ENCODE measurements around the gene UBE2I.
"Not testable (repeated sequence)": the region's sequence is repeated elsewhere in the genome, so short reads cannot be mapped to it uniquely, and the experiment has no call there.

The UBE2I gene

DNA sequence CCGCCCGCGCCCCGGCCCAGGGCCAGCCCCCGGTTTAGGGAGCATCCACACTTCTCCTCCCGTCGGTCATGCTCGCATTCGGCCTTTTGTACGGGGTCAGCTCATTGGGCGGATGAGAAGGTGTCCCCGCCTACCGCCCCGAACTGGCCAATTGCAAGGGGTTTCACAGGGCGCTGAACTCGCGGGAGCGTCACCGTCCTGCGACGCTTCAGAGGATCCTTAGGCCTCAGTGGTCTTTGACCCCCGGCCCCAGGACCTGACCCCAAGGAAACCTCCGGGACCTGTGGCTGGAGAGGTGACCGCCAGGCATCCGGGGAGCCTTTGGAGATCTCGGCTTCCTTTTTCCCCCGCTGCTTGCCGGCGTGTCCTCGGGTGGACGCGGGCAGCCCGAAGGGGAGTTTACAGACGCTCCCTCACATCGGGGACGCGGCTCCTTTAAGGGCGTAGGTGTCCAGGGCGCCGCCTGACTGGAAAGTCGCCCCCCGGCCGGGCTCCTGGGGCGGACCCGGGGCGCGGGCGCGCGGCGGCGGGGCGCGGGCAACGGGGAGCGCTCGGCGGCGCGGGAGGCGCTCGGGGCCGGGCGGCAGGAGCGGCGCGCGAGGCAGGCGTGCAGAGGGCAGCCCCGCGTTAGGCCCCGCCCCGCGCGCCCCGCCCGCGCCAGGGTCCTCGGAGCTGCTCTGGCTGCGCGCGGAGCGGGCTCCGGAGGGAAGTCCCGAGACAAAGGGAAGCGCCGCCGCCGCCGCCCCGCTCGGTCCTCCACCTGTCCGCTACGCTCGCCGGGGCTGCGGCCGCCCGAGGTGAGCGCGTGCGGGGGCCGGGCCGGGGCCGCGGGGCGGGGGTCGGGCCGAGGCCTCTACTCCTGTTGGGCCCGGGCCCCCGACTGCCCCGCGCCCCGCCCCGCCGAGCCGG lies at the start of gene UBE2I:
Gene UBE2I, plus strand, starts transcription at position 660 of the 909 bp plus-strand sequence. CDS start 4,395 bp downstream, outside the sequence.
- Histone ChIP-seq H3K27ac (ENCODE audit: low read depth, low read length) (peak within 1 kb of the TSS; percentile 97), H3K4me1 (ENCODE audit: control insufficient read depth, insufficient read depth, low read length) (peaks cover 20% of the 10 kb centered on the region), H3K27me3 (ENCODE audit: control insufficient read depth, insufficient read depth, low read length) (no peaks in the 10 kb centered on the region)

DNA sequence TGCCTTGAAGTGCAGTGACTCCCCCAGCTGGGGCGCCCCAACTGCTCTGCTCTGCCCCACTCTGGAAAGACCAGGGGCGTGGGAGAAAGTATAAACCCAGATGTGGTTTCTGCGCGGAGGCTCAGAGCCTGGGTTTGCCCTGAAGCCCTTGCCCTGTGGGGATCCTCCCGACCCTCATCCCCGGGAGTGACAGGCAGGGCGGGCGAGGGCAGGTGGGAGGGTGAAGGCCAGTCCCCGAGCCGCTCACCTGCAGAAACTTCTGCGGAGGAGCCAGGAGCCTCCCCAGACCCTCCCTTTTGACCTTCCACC lies 49.7 kb upstream of the UBE2I start:
- H3K4me3 ChIP-seq (ENCODE audit: low read length): no peak overlapping the region
- H3K36me3 ChIP-seq (ENCODE audit: control insufficient read depth, insufficient read depth, low read length): no peaks in the 10 kb centered on the region
- no peak overlapping the region for H3K27ac ChIP-seq (ENCODE audit: low read depth, low read length)
- peaks cover 11% of the 10 kb centered on the region for H3K27me3 ChIP-seq (ENCODE audit: control insufficient read depth, insufficient read depth, low read length)
- no peaks in the 10 kb centered on the region for H3K4me1 ChIP-seq (ENCODE audit: control insufficient read depth, insufficient read depth, low read length)
- no peak overlapping the region for H3K9ac ChIP-seq (ENCODE audit: low read length)

More for the DNA sequence above, at the start of gene UBE2I:
- Histone ChIP-seq H3K36me3 (ENCODE audit: control insufficient read depth, insufficient read depth, low read length) (peaks cover 5% of the 10 kb centered on the region), H3K4me3 (ENCODE audit: low read length) (peak within 1 kb of the TSS; percentile 78), H3K9ac (ENCODE audit: low read length) (peak within 1 kb of the TSS; percentile 86)

DNA sequence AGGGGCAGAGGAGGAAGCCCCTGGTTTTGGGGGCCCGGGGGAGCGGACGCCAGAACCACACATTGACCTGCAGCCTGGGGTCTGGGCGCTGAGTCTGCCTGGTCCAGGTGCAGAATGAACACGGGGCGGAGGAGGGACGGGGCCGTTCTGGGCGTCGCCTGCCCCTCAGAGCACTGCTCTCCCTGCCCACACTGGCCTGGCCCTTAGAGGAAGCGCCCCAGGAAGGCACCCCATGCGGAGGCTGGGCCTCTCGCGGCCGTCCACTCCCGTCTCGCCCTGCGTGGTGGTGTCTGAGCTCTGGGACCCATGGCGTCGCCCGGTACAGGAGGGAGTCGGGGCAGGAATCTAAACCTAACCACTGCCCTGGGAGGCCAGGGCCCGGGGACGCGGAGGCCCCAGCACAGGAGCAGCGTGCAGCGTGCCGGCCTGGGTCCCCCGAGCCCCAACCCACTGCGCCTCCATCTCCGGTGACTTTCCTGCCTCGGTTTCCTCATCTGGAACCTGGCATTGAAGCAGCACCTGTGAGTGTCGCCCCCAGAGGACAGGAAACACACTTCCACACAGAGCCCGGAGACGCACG lies 49.2 kb upstream of the UBE2I start:
- Histone ChIP-seq H3K36me3 (ENCODE audit: control insufficient read depth, insufficient read depth, low read length) (no peaks in the 10 kb centered on the region), H3K9ac (ENCODE audit: low read length) (no peak overlapping the region), H3K4me3 (ENCODE audit: low read length) (no peak overlapping the region), H3K4me1 (ENCODE audit: control insufficient read depth, insufficient read depth, low read length) (no peaks in the 10 kb centered on the region), H3K27ac (ENCODE audit: low read depth, low read length) (no peak overlapping the region), H3K27me3 (ENCODE audit: control insufficient read depth, insufficient read depth, low read length) (peaks cover 11% of the 10 kb centered on the region)

DNA sequence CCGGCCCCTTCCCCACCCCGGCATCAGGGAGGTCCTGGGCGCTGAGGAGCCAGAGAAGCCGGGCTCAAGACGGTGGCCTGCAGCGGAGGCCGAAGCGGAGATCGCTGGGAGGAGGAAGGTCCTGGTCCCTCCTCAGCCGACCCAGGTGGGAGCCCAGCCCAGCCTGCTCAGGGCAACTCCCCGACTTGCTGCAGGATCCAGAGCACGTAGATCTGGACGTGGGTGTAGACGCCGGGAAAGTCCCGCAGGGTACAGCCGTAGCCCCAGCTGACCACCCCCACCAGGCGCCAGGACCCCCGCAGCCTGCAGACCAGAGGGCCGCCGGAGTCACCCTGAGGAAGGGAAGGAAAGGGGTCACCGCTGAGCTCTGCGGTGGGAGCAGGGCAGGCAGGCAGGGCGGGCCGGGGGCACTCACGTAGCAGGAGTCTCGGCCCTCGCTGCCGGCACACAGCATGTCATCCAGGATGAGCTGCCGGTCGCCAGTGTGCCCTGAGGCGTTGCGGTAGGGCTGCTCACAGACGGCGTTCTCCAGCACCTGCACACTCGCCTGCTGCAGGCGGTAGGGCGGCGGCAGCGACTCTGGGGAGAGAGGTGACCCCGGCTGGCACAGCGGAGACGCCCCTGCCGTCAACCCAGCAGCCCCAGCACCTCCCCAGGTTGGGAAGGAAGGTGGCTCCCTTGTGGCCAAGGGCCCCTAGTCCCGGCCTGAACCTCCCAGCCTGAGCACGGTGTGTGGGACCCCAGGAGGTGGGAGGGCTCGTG lies 48.1 kb upstream of the UBE2I start:
- H3K9ac ChIP-seq (ENCODE audit: low read length): no peak overlapping the region
- H3K27ac ChIP-seq (ENCODE audit: low read depth, low read length): no peak overlapping the region
- no peaks in the 10 kb centered on the region for H3K36me3 ChIP-seq (ENCODE audit: control insufficient read depth, insufficient read depth, low read length)
- H3K27me3 ChIP-seq (ENCODE audit: control insufficient read depth, insufficient read depth, low read length): peaks cover 11% of the 10 kb centered on the region
- no peaks in the 10 kb centered on the region for H3K4me1 ChIP-seq (ENCODE audit: control insufficient read depth, insufficient read depth, low read length)
- H3K4me3 ChIP-seq (ENCODE audit: low read length): no peak overlapping the region

DNA sequence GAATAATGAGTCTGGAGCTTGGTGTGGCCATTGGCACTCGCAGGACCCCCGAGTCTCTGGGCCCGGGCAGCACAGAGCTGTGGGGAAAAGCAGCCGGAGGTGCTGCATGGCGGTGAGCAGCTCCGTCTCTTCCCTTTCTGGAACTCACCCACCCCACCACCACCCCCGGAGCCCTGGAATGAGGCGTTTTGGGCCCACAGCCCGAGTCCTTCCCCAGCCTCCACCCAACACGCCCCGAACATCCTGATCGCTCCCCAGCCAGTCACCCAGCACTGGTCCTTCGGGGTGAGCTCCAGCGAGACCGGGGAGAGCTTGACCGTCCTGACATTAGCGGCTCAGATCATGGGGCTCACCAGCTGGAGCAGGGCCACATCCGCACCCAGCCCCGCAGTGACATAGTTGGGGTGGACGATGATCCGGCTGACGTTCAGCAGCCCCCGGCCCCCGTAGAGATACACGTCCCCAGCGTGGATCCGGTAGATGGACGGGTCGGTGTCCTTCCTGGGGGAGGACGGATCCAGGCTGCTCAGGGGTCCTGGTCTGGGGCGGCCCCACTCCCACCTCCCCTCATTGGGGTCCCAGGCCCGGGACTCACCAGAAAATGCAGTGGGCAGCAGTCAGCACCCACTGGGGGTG lies 47.1 kb upstream of the UBE2I start:
- Histone ChIP-seq H3K27ac (ENCODE audit: low read depth, low read length) (no peak overlapping the region), H3K4me1 (ENCODE audit: control insufficient read depth, insufficient read depth, low read length) (no peaks in the 10 kb centered on the region), H3K27me3 (ENCODE audit: control insufficient read depth, insufficient read depth, low read length) (peaks cover 11% of the 10 kb centered on the region), H3K9ac (ENCODE audit: low read length) (no peak overlapping the region), H3K36me3 (ENCODE audit: control insufficient read depth, insufficient read depth, low read length) (no peaks in the 10 kb centered on the region), H3K4me3 (ENCODE audit: low read length) (no peak overlapping the region)

DNA sequence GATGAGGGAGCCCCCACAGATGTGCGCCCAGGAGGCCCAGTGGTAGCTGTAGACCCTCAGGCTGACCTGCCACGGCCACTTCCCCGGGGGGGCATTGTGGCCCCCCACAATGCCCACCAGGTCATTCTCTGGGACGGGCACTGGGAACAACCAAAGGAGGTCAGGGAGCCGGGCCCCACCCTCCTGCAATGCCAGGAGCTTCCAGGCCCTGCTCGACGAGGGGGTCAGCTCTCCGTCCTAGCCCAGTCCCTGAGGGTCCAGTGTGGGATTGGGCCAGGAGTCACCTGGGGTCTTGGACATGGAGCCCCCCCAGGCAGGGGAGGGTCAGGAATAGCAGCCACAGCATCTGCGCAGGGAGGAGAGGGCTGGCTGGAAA lies 46.6 kb upstream of the UBE2I start:
- Histone ChIP-seq H3K4me1 (ENCODE audit: control insufficient read depth, insufficient read depth, low read length) (no peaks in the 10 kb centered on the region), H3K27me3 (ENCODE audit: control insufficient read depth, insufficient read depth, low read length) (peaks cover 11% of the 10 kb centered on the region), H3K27ac (ENCODE audit: low read depth, low read length) (no peak overlapping the region), H3K4me3 (ENCODE audit: low read length) (no peak overlapping the region), H3K36me3 (ENCODE audit: control insufficient read depth, insufficient read depth, low read length) (no peaks in the 10 kb centered on the region), H3K9ac (ENCODE audit: low read length) (no peak overlapping the region)

DNA sequence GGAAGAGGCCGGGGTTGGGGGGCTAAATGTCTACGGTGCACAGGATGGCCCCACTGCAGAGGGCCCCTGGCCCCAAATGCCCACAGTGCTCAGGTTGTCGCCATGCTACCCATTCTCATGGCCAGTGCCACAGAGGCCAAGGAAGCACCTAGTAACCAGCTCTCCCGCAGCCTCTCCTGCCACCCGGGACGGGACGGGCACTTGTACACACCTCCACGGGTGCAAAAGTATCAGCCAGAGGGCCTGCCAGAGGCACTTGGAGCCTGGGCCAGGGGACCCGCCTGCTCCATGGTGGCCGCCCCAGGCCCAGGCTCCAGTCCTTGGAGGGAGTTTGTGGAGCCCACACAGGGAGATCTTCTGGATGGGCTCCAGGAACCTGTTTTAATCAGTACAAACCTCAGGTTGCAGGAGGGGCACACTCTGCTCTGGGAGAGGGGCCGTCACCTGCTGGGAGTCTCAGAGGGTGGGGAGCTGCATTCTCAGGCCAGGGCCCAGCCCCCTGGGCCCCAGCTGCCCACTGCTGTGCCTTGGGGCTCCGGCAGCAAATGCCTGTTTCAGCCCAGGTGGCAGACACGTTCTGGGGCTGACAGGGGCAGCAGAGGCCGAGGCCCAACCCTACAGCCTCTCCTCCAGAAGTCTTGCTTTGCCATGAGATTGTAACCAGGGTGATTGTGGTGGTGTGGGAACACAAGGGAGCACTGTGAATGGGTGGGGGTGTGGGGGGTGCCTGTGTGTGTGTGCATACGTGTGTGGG lies 45.7 kb upstream of the UBE2I start:
- Histone ChIP-seq H3K27me3 (ENCODE audit: control insufficient read depth, insufficient read depth, low read length) (peaks cover 11% of the 10 kb centered on the region), H3K9ac (ENCODE audit: low read length) (no peak overlapping the region), H3K27ac (ENCODE audit: low read depth, low read length) (no peak overlapping the region), H3K4me1 (ENCODE audit: control insufficient read depth, insufficient read depth, low read length) (no peaks in the 10 kb centered on the region), H3K4me3 (ENCODE audit: low read length) (no peak overlapping the region), H3K36me3 (ENCODE audit: control insufficient read depth, insufficient read depth, low read length) (no peaks in the 10 kb centered on the region)

DNA sequence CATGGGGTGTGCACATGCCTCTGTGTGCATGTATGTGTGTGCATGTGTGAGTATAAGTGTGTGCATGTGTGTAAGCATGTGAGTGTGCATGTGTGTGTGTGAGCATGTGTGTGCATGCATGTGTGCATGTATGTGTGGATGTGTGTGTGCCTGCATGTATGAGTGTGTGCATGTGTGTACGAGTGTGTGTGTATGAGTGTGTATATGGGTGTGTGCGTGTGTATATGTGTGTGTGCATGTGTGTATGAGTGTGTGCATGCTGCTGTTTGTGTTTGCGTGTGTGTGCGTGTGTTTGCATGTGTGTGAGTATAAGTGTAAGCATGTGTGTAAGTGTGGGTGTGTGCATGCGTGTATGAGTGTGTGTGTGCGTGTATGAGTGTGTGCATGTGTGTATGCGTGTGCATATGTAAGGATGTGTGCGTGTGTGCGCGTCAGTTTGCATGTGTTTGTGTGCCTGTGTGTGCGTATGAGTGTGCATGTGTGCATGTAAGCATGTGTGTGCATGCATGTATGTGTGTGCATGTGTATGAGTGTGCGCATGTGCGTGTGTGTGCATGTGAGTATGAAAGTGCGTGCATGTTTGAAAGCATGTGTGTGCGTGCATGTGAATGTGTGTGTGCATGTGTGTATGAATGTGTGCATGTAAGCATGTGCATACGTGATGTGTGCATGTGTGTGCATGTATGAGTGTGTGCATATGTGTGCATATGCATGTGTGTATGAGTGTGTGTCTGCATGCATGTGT lies 44.9 kb upstream of the UBE2I start:
- Histone ChIP-seq H3K27me3 (ENCODE audit: control insufficient read depth, insufficient read depth, low read length) (peaks cover 8% of the 10 kb centered on the region), H3K36me3 (ENCODE audit: control insufficient read depth, insufficient read depth, low read length) (no peaks in the 10 kb centered on the region), H3K27ac (ENCODE audit: low read depth, low read length) (no peak overlapping the region), H3K4me1 (ENCODE audit: control insufficient read depth, insufficient read depth, low read length) (no peaks in the 10 kb centered on the region), H3K4me3 (ENCODE audit: low read length) (no peak overlapping the region), H3K9ac (ENCODE audit: low read length) (no peak overlapping the region)

DNA sequence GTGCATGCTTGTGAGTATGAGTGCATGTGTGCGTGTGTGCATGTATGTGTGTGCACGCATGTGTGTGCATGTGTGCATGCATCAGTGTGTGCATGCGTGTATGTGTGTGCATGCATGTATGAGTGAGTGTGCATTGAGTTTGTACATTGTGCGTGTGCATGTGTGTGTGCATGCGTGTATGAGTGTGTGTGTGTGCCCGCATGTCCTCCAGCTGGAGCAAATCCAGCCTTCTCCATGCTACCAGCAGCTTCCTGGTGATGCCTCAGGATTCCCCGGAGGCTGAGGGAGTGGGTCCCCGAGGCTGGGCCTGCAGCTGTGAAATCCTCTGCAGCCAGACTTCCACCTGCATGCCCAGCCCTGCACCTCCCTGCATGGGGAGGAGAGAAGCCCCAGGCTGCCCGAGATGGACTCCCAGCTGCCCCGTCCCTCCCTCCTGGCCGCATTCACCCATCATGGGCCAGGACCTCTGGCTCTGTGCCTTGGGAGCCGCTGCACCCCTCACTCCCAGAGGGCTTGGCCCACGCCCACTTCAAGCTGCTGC lies 44.3 kb upstream of the UBE2I start:
- no peak overlapping the region for H3K27ac ChIP-seq (ENCODE audit: low read depth, low read length)
- H3K36me3 ChIP-seq (ENCODE audit: control insufficient read depth, insufficient read depth, low read length): no peaks in the 10 kb centered on the region
- H3K9ac ChIP-seq (ENCODE audit: low read length): no peak overlapping the region
- no peaks in the 10 kb centered on the region for H3K4me1 ChIP-seq (ENCODE audit: control insufficient read depth, insufficient read depth, low read length)
- no peak overlapping the region for H3K4me3 ChIP-seq (ENCODE audit: low read length)
- H3K27me3 ChIP-seq (ENCODE audit: control insufficient read depth, insufficient read depth, low read length): peaks cover 8% of the 10 kb centered on the region

DNA sequence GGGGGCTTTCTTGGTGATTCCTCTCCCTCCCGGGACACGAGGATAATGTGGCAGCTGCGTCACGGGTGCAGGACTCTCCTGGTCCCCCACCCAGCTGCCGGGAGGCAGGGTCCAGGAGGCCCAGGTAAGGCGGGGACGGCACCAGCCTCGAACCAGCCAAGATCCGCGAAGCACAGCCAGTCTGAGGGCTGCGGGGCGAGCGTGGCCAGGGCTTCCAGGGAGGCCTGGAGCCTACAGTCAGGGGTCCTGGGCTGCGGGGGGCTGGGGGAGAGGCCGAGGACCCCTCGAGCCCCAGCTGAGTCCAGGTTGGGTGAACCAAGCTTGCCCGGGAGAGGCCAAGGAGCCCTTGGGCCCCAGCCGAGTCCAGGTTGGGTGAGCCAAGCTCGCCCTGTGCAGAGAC lies 43.6 kb upstream of the UBE2I start:
- no peak overlapping the region for H3K27ac ChIP-seq (ENCODE audit: low read depth, low read length)
- H3K4me3 ChIP-seq (ENCODE audit: low read length): no peak overlapping the region
- H3K4me1 ChIP-seq (ENCODE audit: control insufficient read depth, insufficient read depth, low read length): no peaks in the 10 kb centered on the region
- no peak overlapping the region for H3K9ac ChIP-seq (ENCODE audit: low read length)
- peaks cover 8% of the 10 kb centered on the region for H3K27me3 ChIP-seq (ENCODE audit: control insufficient read depth, insufficient read depth, low read length)
- no peaks in the 10 kb centered on the region for H3K36me3 ChIP-seq (ENCODE audit: control insufficient read depth, insufficient read depth, low read length)

DNA sequence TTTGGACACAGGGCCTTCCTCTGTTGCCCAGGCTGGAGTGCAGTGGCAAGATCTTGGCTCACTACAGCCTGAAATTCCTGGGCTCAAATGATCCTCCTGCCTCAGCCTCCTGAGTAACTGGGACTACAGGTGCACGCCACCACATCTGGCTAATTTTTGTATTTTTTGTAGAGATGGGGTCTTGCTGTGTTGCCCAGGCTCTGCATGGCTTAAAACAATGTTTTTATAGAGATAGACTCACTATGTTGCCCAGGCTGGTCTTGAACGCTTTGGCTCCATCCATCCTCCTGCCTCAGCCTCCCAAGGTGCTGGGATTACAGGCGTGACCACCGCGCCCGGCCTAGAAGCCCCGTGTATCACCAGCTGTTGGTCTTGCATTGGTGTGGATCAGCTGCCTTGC lies 40.0 kb upstream of the UBE2I start:
- H3K9ac ChIP-seq (ENCODE audit: low read length); H3K27me3 ChIP-seq (ENCODE audit: control insufficient read depth, insufficient read depth, low read length); H3K4me3 ChIP-seq (ENCODE audit: low read length); H3K36me3 ChIP-seq (ENCODE audit: control insufficient read depth, insufficient read depth, low read length); H3K4me1 ChIP-seq (ENCODE audit: control insufficient read depth, insufficient read depth, low read length); H3K27ac ChIP-seq (ENCODE audit: low read depth, low read length): not testable (repeated sequence)

All from rectal smooth muscle tissue (tissue), 1 donor.